ENCODE data around the gene CARMIL3. TPM values are rescaled to one million over a fixed set of nuclear protein-coding genes. Genes with fewer than 3 reads are reported as not detected.

CARMIL3 gene
- total RNA-seq, 1 donor from 2014 or later = 0.05 TPM

GRCh38 chr14:24071144-24071697 is 19.4 kb downstream of the CARMIL3 start, which contains the start of gene CPNE6:
TSS of gene CPNE6 (plus strand) at chr14:24071562. CDS start at chr14:24072937, 1,375 bp downstream.
- intact Hi-C loops (cut with DNase I) = no loop called here

GRCh38 chr14:24071836-24072430 is 20.1 kb downstream of the CARMIL3 start:
- no peak for DNase-seq (ENCODE audit: low spot score)
- intact Hi-C loops (cut with DNase I) = no loop called here

More at GRCh38 chr14:24071144-24071697, 19.4 kb downstream of the CARMIL3 start, which contains the start of gene CPNE6:
- no peak for DNase-seq (ENCODE audit: low spot score)

GRCh38 chr14:24072436-24072835 is 20.6 kb downstream of the CARMIL3 start:
- intact Hi-C loops (cut with DNase I) = no loop called here
- DNase-seq (ENCODE audit: low spot score) = no peak

- DNase-seq (ENCODE audit: low spot score) = no peak
- intact Hi-C loops (cut with DNase I) = no loop called here
These were observed 21.4 kb downstream of the CARMIL3 start for GRCh38 chr14:24072881-24073877.

GRCh38 chr14:24074625-24075484 is 23.0 kb downstream of the CARMIL3 start:
- no peak for DNase-seq (ENCODE audit: low spot score)
- intact Hi-C loops (cut with DNase I) = no loop called here

- intact Hi-C loops (cut with DNase I) = no loop called here
- no peak for DNase-seq (ENCODE audit: low spot score)
These were observed 23.9 kb downstream of the CARMIL3 start for GRCh38 chr14:24075485-24076301.

GRCh38 chr14:24076302-24076601 is 24.4 kb downstream of the CARMIL3 start:
- intact Hi-C loops (cut with DNase I) = no loop called here
- no peak for DNase-seq (ENCODE audit: low spot score)

GRCh38 chr14:24077086-24077485 is 25.3 kb downstream of the CARMIL3 start:
- intact Hi-C loops (cut with DNase I) = no loop called here
- DNase-seq (ENCODE audit: low spot score) = no peak

- intact Hi-C loops (cut with DNase I) = no loop called here
- DNase-seq (ENCODE audit: low spot score) = no peak
These were observed 26.3 kb downstream of the CARMIL3 start for GRCh38 chr14:24078146-24078545.

- DNase-seq (ENCODE audit: low spot score) = no peak
- intact Hi-C loops (cut with DNase I) = no loop called here
These were observed 27.8 kb downstream of the CARMIL3 start for GRCh38 chr14:24079491-24080141.

GRCh38 chr14:24080142-24080530 is 28.3 kb downstream of the CARMIL3 start:
- intact Hi-C loops (cut with DNase I) = no loop called here
- no peak for DNase-seq (ENCODE audit: low spot score)

GRCh38 chr14:24080888-24081738 is 29.3 kb downstream of the CARMIL3 start:
- intact Hi-C loops (cut with DNase I) = no loop called here
- DNase-seq (ENCODE audit: low spot score) = no peak

GRCh38 chr14:24081739-24082211 is 30.0 kb downstream of the CARMIL3 start:
- intact Hi-C loops (cut with DNase I) = no loop called here
- no peak for DNase-seq (ENCODE audit: low spot score)

GRCh38 chr14:24082411-24083080 is 30.7 kb downstream of the CARMIL3 start:
- DNase-seq (ENCODE audit: low spot score) = no peak
- intact Hi-C loops (cut with DNase I) = no loop called here

GRCh38 chr14:24083462-24083861 is 31.7 kb downstream of the CARMIL3 start:
- DNase-seq (ENCODE audit: low spot score) = no peak
- intact Hi-C loops (cut with DNase I) = no loop called here

- intact Hi-C loops (cut with DNase I) = no loop called here
- no peak for DNase-seq (ENCODE audit: low spot score)
These were observed 32.6 kb downstream of the CARMIL3 start for GRCh38 chr14:24084440-24084839.

GRCh38 chr14:24085215-24085614 is 33.4 kb downstream of the CARMIL3 start:
- no peak for DNase-seq (ENCODE audit: low spot score)
- intact Hi-C loops (cut with DNase I) = no loop called here

All from cardiac septum (tissue), 1 donor.